Kidney (tissue), 14 donors: ENCODE data around the gene CXCL6. TPM values are rescaled to one million over a fixed set of nuclear protein-coding genes. Genes with fewer than 3 reads are reported as not detected.

ENCODE experiments used
- DNase-seq, 5 donors: peaks; one replicate each; pipeline ENCODE4 v3.0.0-alpha.2; 2013 to 2020
- FAIRE-seq: peaks from 2 replicates; lab custom pipeline; 2012; peaks lifted over from hg19 to GRCh38; lab: Jason Lieb, UNC
- H3K27ac ChIP-seq, 2 donors: one replicate each; pipeline ENCODE4 v1.7.0; 2013; ENCODE audit warnings: low read depth in 2 of 2, low read length in 2 of 2, inconsistent platforms in 1 of 2
- H3K27me3 ChIP-seq: one replicate; pipeline ENCODE4 v1.7.1; 2013; ENCODE audit warnings: low read length, inconsistent platforms; ENCODE audit not compliant: control insufficient read depth, insufficient read depth
- H3K36me3 ChIP-seq, 3 donors: one replicate each; pipeline versions ENCODE4 v1.7.0 to v1.7.1; 2013; ENCODE audit warnings: low read length in 3 of 3, control low read depth in 1 of 3, inconsistent platforms in 1 of 3; ENCODE audit not compliant: insufficient read depth in 3 of 3, control insufficient read depth in 2 of 3
- H3K4me1 ChIP-seq, 3 donors: one replicate each; pipeline versions ENCODE4 v1.7.0 to v1.7.1; 2013; ENCODE audit warnings: low read length in 3 of 3, inconsistent platforms in 1 of 3, low read depth in 1 of 3; ENCODE audit not compliant: control insufficient read depth in 2 of 3, insufficient read depth in 2 of 3
- H3K4me3 ChIP-seq, 3 donors: one replicate each; pipeline versions ENCODE4 v1.7.0 to v1.8.1; 2013; ENCODE audit warnings: low read length in 3 of 3, control low read depth in 1 of 3, inconsistent platforms in 1 of 3
- H3K9ac ChIP-seq, 3 donors: one replicate each; pipeline versions ENCODE4 v1.7.0 to v1.7.1; 2013; ENCODE audit warnings: low read length in 3 of 3, control low read depth in 1 of 3, inconsistent platforms in 1 of 3
- H3K9me3 ChIP-seq, 3 donors: one replicate each; pipeline versions ENCODE4 v1.7.0 to v1.7.1; 2013; ENCODE audit warnings: low read length in 3 of 3, control low read depth in 1 of 3, inconsistent platforms in 1 of 3; ENCODE audit not compliant: control insufficient read depth in 2 of 3, insufficient read depth in 1 of 3
- CTCF ChIP-seq: IDR thresholded peaks from 3 replicates; pipeline ENCODE4 v1.5.1; 2012; ENCODE audit warnings: mild to moderate bottlenecking, moderate library complexity, borderline replicate concordance; ENCODE audit not compliant: insufficient read depth; ENCODE audit errors: extremely low read depth
- intact Hi-C: fragments of 100-400 bp; cut with DNase I; formaldehyde crosslinking; loops from one replicate; pipeline ENCODE4 v1.11.1; 2022
- polyA plus RNA-seq: library from polyadenylated mRNA; stranded (reverse); fragments of 350-450 nt; fragmentation: Illumina TruSeq; extraction: RNeasy Lipid Tissue Mini Kit (QIAGEN cat#74804); gene quantifications from one replicate; pipeline ENCODE4 v1.2.3, GENCODE V29; 2014; ENCODE audit warnings: low read depth, low replicate concordance; ENCODE audit not compliant: insufficient read depth
- total RNA-seq: library from RNA; stranded (reverse); fragmentation: NEBNext Ultra II Directional; extraction: Animal tissue kit (Norgen Biotek cat#: 25700); gene quantifications from one replicate; pipeline ENCODE4 v1.2.1, GENCODE V29; 2021
- donor health status: control.
- donor health status: control.
- donor health status: control.
- donor health status: control.
- donor health status: control.
- donor health status: DM: yes; HTN: yes; CAD: no.
- donor health status: Normal renal cell carcinoma (clear cell type).

The CXCL6 gene
- total and polyA plus RNA-seq, 2 donors from 2014 or later, result 1.1 to 8.2 TPM

GRCh38 chr4:73850261-73850970, 13.9 kb downstream of the CXCL6 start:
- FAIRE-seq, result no peak
- DNase-seq, result no peak
- H3K4me1 ChIP-seq, result peaks cover 0 to 5% (median 0%) of the 10 kb centered on the region in 3 donors
- H3K36me3 ChIP-seq, result no peaks in the 10 kb centered on the region
- intact Hi-C loops, result no loop called here
- H3K9ac ChIP-seq, result no peak overlapping the region
- no peak for TF ChIP-seq CTCF
- H3K4me3 ChIP-seq, result no peak overlapping the region
- H3K27me3 ChIP-seq, result no peaks in the 10 kb centered on the region
- no peaks in the 10 kb centered on the region for H3K9me3 ChIP-seq
- H3K27ac ChIP-seq, result no peak overlapping the region

GRCh38 chr4:73851293-73851692, 14.8 kb downstream of the CXCL6 start:
- intact Hi-C loops, result no loop called here
- TF ChIP-seq CTCF, result no peak
- Histone ChIP-seq H3K36me3 (no peaks in the 10 kb centered on the region), H3K4me1 (peaks cover 0 to 5% (median 0%) of the 10 kb centered on the region in 3 donors), H3K9ac (no peak overlapping the region), H3K9me3 (no peaks in the 10 kb centered on the region), H3K4me3 (no peak overlapping the region), H3K27ac (no peak overlapping the region), H3K27me3 (no peaks in the 10 kb centered on the region)
- DNase-seq (no peak), FAIRE-seq (no peak)

- DNase-seq (no peak), FAIRE-seq (no peak)
- peaks cover 0 to 6% (median 0%) of the 10 kb centered on the region in 3 donors for H3K9me3 ChIP-seq
- TF ChIP-seq CTCF, result no peak
- H3K27ac ChIP-seq, result no peak overlapping the region
- intact Hi-C loops, result no loop called here
- H3K9ac ChIP-seq, result no peak overlapping the region
- H3K4me1 ChIP-seq, result peaks cover 0 to 5% (median 0%) of the 10 kb centered on the region in 3 donors
- H3K27me3 ChIP-seq, result no peaks in the 10 kb centered on the region
- H3K36me3 ChIP-seq, result no peaks in the 10 kb centered on the region
- H3K4me3 ChIP-seq, result peak overlapping the region in 1 of 3 donors; percentile 27
Measured at GRCh38 chr4:73852771-73853170, 16.3 kb downstream of the CXCL6 start.
